CD4-positive, alpha-beta T cell treated with Interleukin-15 for 4 hours (primary cell): ENCODE measurements around the gene DCAF12.

Experiments
- DNase-seq: peaks from one replicate; pipeline ENCODE4 v3.0.0-alpha.2; 2020; ENCODE audit warnings: low spot score

Gene DCAF12

GRCh38 chr9:34125681-34126206, 754 bp downstream of the DCAF12 start:
- no peak for DNase-seq

GRCh38 chr9:34124926-34125325, 1.6 kb downstream of the DCAF12 start:
- DNase-seq = no peak

- DNase-seq = no peak
Observed at GRCh38 chr9:34124099-34124498, 2.4 kb downstream of the DCAF12 start.

- peak; percentile 26 for DNase-seq
Observed at GRCh38 chr9:34123682-34124081, 2.8 kb downstream of the DCAF12 start.

- no peak for DNase-seq
Observed at GRCh38 chr9:34121996-34122395, 4.5 kb downstream of the DCAF12 start.

- DNase-seq = no peak
Observed at GRCh38 chr9:34119713-34120112, 6.8 kb downstream of the DCAF12 start.

- no peak for DNase-seq
Observed at GRCh38 chr9:34114436-34114835, 12.1 kb downstream of the DCAF12 start.

GRCh38 chr9:34106110-34106509, 20.4 kb downstream of the DCAF12 start:
- no peak for DNase-seq

GRCh38 chr9:34102796-34103195, 23.7 kb downstream of the DCAF12 start:
- no peak for DNase-seq

- DNase-seq = no peak
Observed at GRCh38 chr9:34098307-34098706, 28.2 kb downstream of the DCAF12 start.

- DNase-seq = no peak
Observed at GRCh38 chr9:34097865-34098264, 28.6 kb downstream of the DCAF12 start.

- DNase-seq = no peak
Observed at GRCh38 chr9:34096751-34097150, 29.7 kb downstream of the DCAF12 start.

- no peak for DNase-seq
Observed at GRCh38 chr9:34093578-34093977, 32.9 kb downstream of the DCAF12 start.

- no peak for DNase-seq
Observed at GRCh38 chr9:34089311-34089710, 37.2 kb downstream of the DCAF12 start.

- DNase-seq = no peak
Observed at GRCh38 chr9:34087370-34087769, 39.1 kb downstream of the DCAF12 start.

- no peak for DNase-seq
Observed at GRCh38 chr9:34086864-34087263, 39.6 kb downstream of the DCAF12 start.

- DNase-seq = no peak
Observed at GRCh38 chr9:34085581-34086500, 40.7 kb downstream of the DCAF12 start.

GRCh38 chr9:34084562-34084961, 41.9 kb downstream of the DCAF12 start:
- DNase-seq = no peak

GRCh38 chr9:34079181-34079580, 47.3 kb downstream of the DCAF12 start:
- no peak for DNase-seq

GRCh38 chr9:34072868-34073590, 53.5 kb downstream of the DCAF12 start:
- DNase-seq = no peak

- DNase-seq = no peak
Observed at GRCh38 chr9:34072410-34072809, 54.1 kb downstream of the DCAF12 start.

GRCh38 chr9:34070606-34071324, 55.7 kb downstream of the DCAF12 start:
- no peak for DNase-seq
